GM19238 (cell line): ENCODE data around the gene SLC9A2.

Source experiments
- DNase-seq: peaks from one replicate; pipeline ENCODE4 v3.0.0; 2011; ENCODE audit warnings: low spot score; ENCODE audit not compliant: insufficient read length

Gene SLC9A2

DNA sequence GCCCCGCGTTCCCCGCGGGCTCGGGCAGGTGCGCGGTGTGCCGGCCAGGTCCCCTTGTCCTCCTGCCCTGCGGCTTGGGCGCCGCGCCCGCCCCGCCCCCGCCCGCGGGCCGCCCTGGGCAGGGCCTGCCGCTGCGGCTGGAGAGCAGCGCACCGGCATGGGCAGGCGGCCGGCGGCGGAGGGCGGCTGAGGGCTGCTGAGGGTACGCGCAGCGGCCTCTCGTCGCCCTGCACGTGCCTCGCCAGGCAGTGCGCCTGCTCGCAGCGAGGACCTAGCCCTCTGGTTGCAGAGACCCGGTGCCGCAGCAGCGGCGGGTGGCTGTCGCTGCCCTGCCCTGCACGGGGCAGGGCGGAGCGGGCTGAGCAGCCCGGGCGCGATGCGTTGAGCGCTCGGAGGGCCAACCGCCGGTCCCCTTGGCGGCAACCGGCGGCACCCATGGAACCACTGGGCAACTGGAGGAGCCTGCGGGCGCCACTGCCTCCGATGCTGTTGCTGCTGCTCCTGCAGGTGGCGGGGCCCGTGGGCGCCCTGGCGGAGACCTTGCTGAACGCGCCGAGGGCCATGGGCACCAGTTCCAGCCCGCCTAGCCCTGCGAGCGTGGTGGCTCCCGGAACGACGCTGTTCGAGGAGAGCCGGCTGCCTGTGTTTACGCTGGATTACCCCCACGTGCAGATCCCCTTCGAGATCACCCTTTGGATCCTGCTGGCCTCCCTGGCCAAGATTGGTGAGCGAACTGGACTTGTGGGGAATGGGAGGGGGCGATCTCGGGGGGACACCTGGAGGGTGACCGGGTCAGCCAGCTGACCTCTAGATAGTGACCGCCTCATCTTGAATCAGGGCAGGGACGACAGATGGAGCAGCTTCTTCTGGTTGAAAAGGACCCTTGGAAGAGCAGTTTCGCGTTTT lies at the start of gene SLC9A2:
Gene SLC9A2, plus strand, starts transcription at position 140 of the 906 bp plus-strand sequence. Its CDS starts 296 bp downstream, at position 436.
- no peak for DNase-seq

DNA sequence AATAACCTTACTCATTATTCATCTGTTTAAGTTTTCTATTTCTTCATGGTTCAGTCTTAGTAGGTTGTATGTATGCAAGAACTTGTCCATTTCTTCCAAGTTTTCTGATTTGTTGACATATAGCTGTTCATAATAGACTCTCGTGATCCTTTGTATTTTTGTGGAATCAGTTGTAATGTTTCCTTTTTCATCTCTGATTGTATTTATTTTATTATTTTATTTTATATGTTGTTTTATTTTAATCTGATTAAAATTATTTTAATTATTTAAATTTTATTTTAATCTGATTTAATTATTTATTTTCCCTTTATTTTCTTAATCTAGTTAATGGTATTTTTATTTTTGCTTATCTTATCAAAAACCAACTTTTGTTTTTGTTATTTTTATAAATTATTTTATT lies 43.5 kb upstream of the SLC9A2 start:
- no peak for DNase-seq

DNA sequence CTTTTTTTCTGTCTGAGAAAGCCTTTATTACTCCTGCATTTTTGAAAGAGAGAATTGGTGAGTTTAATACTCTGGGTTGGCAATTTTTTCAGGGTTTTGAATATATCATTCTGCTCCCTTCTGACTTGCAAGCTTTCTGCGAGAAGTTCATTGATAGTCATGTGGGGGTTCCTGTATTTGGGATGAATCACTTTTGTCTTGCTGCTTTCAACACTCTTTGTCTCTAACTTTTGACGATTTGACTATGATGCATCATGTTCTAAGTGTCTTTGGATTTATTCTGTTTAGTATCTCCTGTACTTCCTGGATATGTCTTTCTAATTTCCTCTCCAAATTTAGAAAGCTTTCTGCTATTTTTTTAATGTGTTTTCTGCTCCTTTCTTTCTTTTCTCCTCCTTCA lies 41.0 kb upstream of the SLC9A2 start:
- DNase-seq = no peak

DNA sequence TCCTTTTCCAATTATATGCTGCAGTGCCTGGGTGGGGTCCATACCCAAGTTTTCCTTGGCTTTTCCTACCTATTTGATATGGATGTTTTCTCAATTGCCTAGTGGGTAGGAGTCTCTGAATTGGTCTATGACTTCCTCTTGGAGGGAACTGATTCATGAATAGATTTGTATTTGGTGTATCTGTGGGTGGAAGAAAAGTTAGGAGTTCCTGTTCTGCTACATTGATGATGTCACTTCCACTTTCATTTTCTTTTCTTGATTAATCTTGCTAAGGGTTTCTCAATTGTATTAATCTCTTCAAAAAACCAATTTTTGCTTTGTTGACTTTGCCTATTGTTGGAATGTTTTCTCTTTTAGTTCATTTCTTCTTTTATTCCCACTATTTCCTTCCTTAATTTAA lies 37.4 kb upstream of the SLC9A2 start:
- no peak for DNase-seq

DNA sequence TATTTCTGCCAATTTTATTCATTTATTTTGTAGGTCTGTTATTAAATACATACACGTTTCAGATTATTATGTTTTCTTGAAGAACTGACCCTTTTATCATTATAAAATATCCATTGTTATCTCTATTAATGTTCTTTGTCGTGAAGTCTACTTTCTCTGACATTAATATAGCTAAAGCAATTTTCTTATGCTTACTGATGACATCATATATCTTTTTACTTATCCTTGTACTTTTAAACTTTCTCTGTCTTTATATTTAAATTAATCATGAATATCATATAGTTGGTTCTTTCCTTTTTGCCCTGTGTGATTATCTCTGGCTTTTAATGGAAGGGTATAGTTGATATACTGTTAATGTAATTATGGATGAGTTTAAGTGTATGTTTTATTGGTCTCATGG lies 36.5 kb upstream of the SLC9A2 start:
- DNase-seq = no peak

DNA sequence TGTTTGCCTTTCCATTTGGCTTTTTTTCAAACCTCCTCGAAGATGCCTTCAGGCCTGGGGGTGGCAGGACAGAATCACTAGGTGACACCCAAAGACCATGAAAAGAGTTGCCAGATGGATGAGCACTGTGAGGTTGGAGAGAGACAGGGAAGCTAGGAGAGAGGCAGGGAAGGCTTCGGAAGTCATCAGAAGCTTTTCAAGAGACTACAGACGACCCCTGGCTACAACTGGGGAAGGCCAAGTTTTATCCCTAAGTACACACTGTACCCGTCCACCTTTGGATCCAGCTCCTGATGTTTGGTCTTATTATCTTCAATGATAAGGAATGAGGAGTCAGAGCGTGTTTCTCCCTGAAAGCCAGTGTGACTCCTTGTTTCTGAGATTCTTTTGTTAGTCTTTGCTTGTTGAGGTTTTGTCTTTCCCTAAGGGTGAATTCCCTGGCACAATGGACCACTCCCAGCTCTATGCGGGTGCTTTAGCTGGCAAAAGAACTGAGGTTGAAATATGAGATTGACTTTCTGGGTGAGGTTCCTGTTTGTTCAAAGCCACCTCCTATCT lies 33.4 kb upstream of the SLC9A2 start:
- DNase-seq = no peak

- no peak for DNase-seq
Measured at GRCh38 chr2:102588213-102588939, 31.0 kb upstream of the SLC9A2 start.

- DNase-seq = no peak
Measured at GRCh38 chr2:102589444-102589843, 29.9 kb upstream of the SLC9A2 start.

DNA sequence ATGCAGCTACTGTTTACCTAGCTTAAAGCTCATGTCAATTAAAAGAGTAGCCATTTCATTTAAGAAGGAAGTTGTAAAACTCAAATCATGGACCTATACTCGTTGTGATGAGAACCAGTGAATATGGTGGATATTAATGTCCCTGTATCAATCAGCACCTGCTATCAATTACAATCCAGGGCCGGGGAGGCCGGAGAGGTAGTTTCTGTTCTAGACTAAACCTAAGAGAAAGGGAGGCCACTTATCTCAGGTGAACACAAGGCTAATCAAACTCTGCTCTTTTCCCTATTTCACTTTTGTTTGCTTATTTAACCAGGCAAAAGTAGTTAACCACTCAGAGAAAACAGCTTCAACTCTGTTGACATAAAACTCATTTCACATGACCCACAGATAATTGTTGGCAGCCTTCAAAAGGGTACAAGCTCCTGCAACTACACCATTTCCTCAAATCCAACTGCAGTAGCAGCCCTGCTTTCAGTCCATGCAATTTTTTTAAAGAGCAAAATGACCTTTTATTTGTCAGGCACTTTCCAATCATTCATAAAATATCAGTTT lies 27.8 kb upstream of the SLC9A2 start:
- DNase-seq = no peak

GRCh38 chr2:102592601-102593000 lies 26.8 kb upstream of the SLC9A2 start:
- DNase-seq = no peak

DNA sequence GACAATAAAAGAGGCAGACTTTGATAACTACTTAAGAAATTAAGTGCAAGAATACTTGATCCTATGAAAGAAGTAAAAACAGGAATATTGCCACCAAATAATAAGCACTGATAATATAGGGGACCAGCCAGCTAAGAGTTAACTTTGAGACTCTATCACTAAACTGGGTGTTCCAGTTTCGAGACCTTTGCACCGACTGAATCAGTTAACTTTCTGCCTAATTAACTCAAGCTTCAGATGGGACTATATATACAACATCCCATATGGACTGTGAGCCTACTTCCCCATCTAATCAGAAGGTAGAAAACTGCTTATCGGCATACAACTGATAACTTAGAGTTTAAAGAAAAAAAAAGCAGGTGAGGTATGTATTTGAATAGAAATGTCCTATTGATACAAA lies 25.8 kb upstream of the SLC9A2 start:
- DNase-seq = no peak

- no peak for DNase-seq
Measured at GRCh38 chr2:102594445-102595016, 24.8 kb upstream of the SLC9A2 start.

- no peak for DNase-seq
Measured at GRCh38 chr2:102597788-102598187, 21.6 kb upstream of the SLC9A2 start.

GRCh38 chr2:102599486-102599885 lies 19.9 kb upstream of the SLC9A2 start:
- DNase-seq = no peak

DNA sequence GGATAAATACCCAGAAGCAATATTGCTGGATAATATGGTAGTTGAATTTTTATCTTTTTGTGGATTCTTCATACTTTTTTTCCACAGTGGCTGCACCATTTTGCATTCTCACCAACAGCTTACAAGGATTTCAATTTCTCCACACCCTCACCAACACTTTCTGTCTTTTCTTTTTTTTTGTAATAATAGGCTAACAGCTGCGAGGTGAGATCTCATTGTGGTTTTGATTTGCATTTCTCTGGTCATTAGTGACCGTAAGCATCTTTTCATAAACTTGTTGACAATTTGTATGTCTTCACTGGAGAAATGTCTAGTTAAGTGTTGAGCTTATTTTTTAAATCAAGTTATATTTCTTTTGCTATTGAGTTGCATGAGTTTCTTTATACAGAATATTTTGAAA lies 17.6 kb upstream of the SLC9A2 start:
- DNase-seq = no peak

DNA sequence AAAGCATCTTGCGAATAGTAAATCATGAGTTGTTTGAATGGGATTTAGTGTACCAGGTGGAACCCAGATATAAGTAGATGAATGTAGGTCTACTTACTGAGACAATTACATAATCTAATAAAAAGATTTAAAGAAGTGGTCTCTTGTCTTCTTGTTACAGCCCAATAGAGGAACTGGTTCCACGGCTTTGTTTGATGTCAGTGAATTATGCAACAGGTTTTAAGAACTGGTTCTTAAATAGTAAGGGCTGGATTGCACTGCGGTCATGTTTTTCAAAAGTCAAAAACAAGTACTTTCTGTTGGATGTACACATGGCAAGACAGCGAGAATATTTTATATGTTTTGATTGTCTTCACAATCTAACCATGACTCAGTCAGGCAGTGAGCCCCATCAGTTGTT lies 15.4 kb upstream of the SLC9A2 start:
- DNase-seq = no peak

DNA sequence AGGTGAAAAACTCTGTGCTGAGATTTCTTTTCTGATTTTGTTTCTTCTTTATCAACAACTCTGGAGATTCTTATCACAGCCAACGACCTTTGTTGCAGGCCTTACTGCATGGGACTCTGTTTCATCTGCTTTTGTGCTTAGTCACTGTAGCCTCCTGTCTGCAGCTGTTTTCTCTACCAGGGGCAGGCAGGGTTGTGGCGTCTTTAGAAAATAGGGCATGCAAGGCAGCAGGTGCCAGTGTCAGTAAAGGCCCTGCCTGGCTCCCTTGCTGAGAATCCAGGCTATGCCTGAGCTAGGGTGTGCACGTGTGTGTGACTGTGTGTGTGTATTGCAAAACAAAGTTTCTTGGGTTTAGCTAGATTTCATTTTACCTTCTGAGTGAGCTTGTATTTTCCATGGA lies 14.6 kb upstream of the SLC9A2 start:
- no peak for DNase-seq

- DNase-seq = no peak
Measured at GRCh38 chr2:102606353-102606752, 13.0 kb upstream of the SLC9A2 start.

DNA sequence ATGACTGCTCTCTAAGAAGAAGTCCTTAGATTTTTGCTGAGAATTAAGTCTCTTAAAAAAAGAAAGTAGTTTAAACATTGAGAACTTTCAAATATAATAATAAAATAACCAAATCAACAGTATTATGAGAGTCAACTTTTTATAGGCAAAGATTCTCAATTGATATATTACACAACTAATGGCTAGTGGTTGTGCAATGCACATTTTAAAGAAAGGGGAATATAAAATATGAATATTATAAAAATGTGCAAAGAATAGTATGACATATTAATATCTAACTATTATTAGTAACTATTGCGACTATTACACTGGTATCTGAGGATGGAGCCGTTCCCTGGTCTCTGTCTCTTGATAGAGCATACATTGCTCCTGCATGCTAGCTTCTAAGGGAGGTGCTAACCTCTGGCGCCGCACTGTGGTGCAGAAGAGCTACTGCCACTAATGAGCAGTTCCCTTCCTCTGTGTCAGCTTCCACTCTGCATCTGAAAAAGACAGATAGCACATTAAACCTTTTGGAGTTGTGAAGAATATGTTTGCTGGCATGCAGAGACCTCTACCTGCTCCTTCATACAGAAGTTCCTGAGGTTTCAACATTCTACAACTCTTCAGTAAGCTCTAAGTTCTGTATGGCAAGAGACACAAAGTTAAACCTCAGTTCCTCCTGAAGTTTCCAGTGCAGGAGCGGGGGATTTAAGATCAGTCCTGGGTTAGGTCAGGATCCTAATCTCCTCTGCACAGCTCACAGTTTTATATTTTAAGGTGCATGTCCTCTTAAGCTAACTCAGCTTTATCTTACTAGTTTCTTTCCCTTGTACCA lies 3.5 kb upstream of the SLC9A2 start:
- peak; percentile 49 for DNase-seq

DNA sequence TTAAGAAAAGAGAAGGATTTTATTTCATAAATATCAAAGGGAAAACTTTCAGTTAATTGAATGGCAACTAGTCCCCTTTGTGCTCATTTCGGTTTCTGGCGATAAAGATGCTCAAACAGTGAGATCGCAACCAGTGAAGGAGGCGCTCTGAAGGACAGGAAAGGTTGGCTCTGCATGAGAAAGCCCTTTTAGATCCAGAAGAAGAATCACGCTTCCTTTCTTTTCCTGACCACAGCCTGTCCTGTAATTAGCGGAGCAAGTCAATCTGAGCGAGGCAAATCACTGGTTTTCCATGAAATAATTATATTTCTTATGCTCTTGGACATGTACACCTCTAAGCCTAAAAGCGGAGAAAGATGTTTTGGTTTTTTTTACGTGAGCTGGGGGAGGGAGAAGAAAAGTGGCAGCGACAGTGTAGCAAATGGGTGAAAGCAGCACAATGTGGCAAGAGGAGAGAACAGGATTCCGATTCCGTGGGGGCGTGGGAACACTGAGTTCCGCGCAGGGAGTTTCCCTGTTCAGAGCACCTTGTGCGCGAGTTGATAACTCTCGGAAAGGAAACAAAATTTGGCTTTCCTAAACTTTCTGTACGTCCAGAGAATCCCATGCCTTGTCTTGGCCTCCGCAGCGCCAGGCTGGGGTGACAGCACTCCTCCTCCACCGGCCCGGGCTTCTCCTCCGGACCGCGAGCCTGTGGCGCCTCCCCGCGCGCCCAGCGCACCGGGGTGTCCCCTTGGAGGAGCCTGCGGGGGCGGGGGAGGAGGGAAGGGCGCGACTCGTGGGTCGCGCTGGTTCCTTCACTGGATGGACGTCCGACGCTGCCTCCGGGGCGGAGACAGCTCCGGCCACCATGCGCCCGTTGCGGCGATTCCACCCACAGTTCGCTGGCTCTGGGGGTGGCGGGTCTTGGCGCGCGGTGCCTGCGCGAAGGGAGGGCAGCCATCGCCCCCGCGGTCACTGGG lies 620 bp upstream of the SLC9A2 start:
- no peak for DNase-seq
